ENCODE data around the gene PTGER1. TPM values are rescaled to one million over a fixed set of nuclear protein-coding genes. Genes with fewer than 3 reads are reported as not detected.
A peak's percentile ranks its signal among the peaks of the same experiment; 100 is the strongest.

The PTGER1 gene
- total RNA-seq, 1 experiment from 2014 or later, result 0.63 TPM

DNA sequence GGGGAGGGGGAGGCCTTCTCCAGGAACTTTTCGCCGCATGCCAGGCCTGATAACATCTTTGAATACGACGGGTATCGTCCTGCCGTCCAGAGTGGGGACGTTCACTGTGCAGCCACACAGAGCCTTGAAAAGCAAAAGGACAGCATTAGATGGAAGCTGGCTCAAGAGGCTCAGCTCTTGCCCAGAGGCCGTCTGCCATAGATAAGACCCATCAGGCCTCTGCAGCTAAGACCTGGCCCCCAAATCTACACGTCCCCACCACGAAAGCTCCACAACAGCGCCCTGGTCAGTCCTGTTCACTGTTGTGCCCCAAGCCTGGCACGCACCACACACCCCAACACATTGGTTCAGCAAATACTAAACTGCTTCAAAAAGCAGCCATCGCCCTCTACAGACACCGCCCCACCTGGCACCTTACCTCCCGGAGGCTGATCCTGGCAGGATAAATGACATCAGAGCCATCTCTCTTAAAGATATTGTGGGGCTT lies 40.9 kb upstream of the PTGER1 start:
- Histone ChIP-seq H3K56ac (ENCODE audit: insufficient read length, low read depth, low read length) (no peak overlapping the region), H3K4ac (ENCODE audit: low read depth, low read length) (no peak overlapping the region), H2BK5ac (ENCODE audit: insufficient read length, low read length) (no peak overlapping the region), H2BK120ac (ENCODE audit: low read depth, low read length, poor library complexity, severe bottlenecking) (no peak overlapping the region), H4K20me1 (ENCODE audit: control insufficient read depth, insufficient read depth, insufficient read length) (no peaks in the 10 kb centered on the region), H3K23me2 (ENCODE audit: insufficient read length, low read depth, low read length, poor library complexity, severe bottlenecking) (peaks cover 9% of the 10 kb centered on the region), H3K4me2 (ENCODE audit: insufficient read depth, insufficient read length, low read length) (peak overlapping the region; percentile 88), H3K27ac (ENCODE audit: insufficient read length, low read depth, low read length) (no peak overlapping the region), H4K91ac (ENCODE audit: insufficient read length, low read depth, low read length) (no peak overlapping the region), H3K18ac (ENCODE audit: insufficient read length, low read depth, low read length) (no peak overlapping the region), H3K79me2 (ENCODE audit: insufficient read depth, low read length) (peaks cover 14% of the 10 kb centered on the region; the same call in 1 of the 2 replicates), H4K5ac (ENCODE audit: insufficient read length, low read depth, low read length) (no peak overlapping the region), H3K79me1 (ENCODE audit: insufficient read depth, low read depth, low read length, poor library complexity, severe bottlenecking) (peaks cover 9% of the 10 kb centered on the region), H3K23ac (ENCODE audit: insufficient read length, low read depth, low read length) (no peak overlapping the region), H2AFZ (ENCODE audit: low read length) (no peak overlapping the region), H2BK15ac (ENCODE audit: low read depth, low read length) (no peak overlapping the region), H3T11ph (ENCODE audit: low read length) (no peak overlapping the region), H3K4me1 (ENCODE audit: insufficient read depth, low read length) (no peaks in the 10 kb centered on the region), H3K14ac (ENCODE audit: insufficient read depth, low read length) (no peak overlapping the region), H3K9me3 (ENCODE audit: control insufficient read depth, low read depth, low read length) (no peaks in the 10 kb centered on the region), H2BK12ac (ENCODE audit: insufficient read length, low read depth, low read length) (no peak overlapping the region), H2BK20ac (ENCODE audit: low read depth, low read length, poor library complexity, severe bottlenecking) (no peak overlapping the region), H2AK5ac (ENCODE audit: insufficient read length, low read length) (no peak overlapping the region), H3K27me3 (ENCODE audit: insufficient read depth, low read length) (no peaks in the 10 kb centered on the region), H3K9ac (ENCODE audit: extremely low read depth, insufficient read length, low read length) (no peak overlapping the region), H4K8ac (replicated peaks; ENCODE audit: insufficient read length, low read depth, low read length) (no peak overlapping the region)
- Mint-ChIP-seq H3K27me3 (ENCODE audit: low read depth) (peaks cover 1% of the 10 kb centered on the region; the same call in 1 of the 2 replicates), H3K9me3 (no peaks in the 10 kb centered on the region), H3K27ac (peak overlapping the region in 1 of 3 experiments; percentile 68; a peak in 3 of 7 replicates), H3K36me3 (ENCODE audit: insufficient read depth in 1 of 3, low read depth in 3 of 3) (peaks cover 27 to 36% (median 32%) of the 10 kb centered on the region in 3 experiments; a peak in 6 of 7 replicates), H3K4me3 (peak overlapping the region; percentile 91 to 94), H3K4me1 (peaks cover 26 to 31% of the 10 kb centered on the region in 2 experiments)
- TF ChIP-seq, protein P1, sequence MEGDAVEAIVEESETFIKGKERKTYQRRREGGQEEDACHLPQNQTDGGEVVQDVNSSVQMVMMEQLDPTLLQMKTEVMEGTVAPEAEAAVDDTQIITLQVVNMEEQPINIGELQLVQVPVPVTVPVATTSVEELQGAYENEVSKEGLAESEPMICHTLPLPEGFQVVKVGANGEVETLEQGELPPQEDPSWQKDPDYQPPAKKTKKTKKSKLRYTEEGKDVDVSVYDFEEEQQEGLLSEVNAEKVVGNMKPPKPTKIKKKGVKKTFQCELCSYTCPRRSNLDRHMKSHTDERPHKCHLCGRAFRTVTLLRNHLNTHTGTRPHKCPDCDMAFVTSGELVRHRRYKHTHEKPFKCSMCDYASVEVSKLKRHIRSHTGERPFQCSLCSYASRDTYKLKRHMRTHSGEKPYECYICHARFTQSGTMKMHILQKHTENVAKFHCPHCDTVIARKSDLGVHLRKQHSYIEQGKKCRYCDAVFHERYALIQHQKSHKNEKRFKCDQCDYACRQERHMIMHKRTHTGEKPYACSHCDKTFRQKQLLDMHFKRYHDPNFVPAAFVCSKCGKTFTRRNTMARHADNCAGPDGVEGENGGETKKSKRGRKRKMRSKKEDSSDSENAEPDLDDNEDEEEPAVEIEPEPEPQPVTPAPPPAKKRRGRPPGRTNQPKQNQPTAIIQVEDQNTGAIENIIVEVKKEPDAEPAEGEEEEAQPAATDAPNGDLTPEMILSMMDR (conservative IDR thresholded peaks at IDR 0.05), result 0 out of 3 replicates have a peak, but pooled peaks have one; percentile 27
- no CpG with 5 or more reads among the region's 15 CpGs for WGBS (ENCODE audit: extremely low coverage, insufficient read length, low lambda C conversion rate)
- DNase-seq, result no peak
